Trophoblast cell (in vitro differentiated cells and primary cell): ENCODE measurements around the gene IL3.

Experiments used
- DNase-seq, 2 donors: peaks; one replicate each; pipeline ENCODE4 v3.0.0-alpha.2; 2016
- H2AFZ ChIP-seq: 2 replicates; pipeline ENCODE4 v1.6.1; 2013; ENCODE audit warnings: low read length, moderate library complexity, mild to moderate bottlenecking; ENCODE audit not compliant: insufficient read depth, poor library complexity
- H2AK5ac ChIP-seq: 2 replicates; pipeline ENCODE4 v1.6.1; 2013; ENCODE audit warnings: mild to moderate bottlenecking, low read length
- H2BK120ac ChIP-seq: 2 replicates; pipeline ENCODE4 v1.6.1; 2013; ENCODE audit warnings: low read length, mild to moderate bottlenecking, moderate library complexity; ENCODE audit not compliant: insufficient read depth, poor library complexity
- H2BK12ac ChIP-seq: 2 replicates; pipeline ENCODE4 v1.6.1; 2013; ENCODE audit warnings: mild to moderate bottlenecking, low read length, moderate library complexity
- H2BK5ac ChIP-seq: 2 replicates; pipeline ENCODE4 v1.6.1; 2013; ENCODE audit warnings: low read length, low read depth, moderate library complexity, mild to moderate bottlenecking; ENCODE audit not compliant: poor library complexity
- H3K14ac ChIP-seq: 2 replicates; pipeline ENCODE4 v1.6.1; 2013; ENCODE audit warnings: mild to moderate bottlenecking, low read length
- H3K18ac ChIP-seq: 2 replicates; pipeline ENCODE4 v1.6.1; 2013; ENCODE audit warnings: mild to moderate bottlenecking, low read length
- H3K23ac ChIP-seq: 2 replicates; pipeline ENCODE4 v1.6.1; 2013; ENCODE audit warnings: low read length
- H3K27ac ChIP-seq: 2 replicates; pipeline ENCODE4 v1.5.1; 2013; ENCODE audit warnings: low read depth, mild to moderate bottlenecking, inconsistent platforms, low read length, moderate library complexity
- H3K27me3 ChIP-seq: 2 replicates; pipeline ENCODE4 v1.6.1; 2013; ENCODE audit warnings: inconsistent platforms, mild to moderate bottlenecking, low read length, moderate library complexity; ENCODE audit not compliant: insufficient read depth
- H3K36me3 ChIP-seq, 2 experiments: 1 replicate in 1 of 2; 2 replicates in 1 of 2; pipeline ENCODE4 v1.6.1; 2013; ENCODE audit warnings: low read length in 2 of 2, mild to moderate bottlenecking in 2 of 2, moderate library complexity in 1 of 2; ENCODE audit not compliant: insufficient read depth in 2 of 2, control insufficient read depth in 1 of 2
- H3K4ac ChIP-seq: 2 replicates; pipeline ENCODE4 v1.6.1; 2013; ENCODE audit warnings: low read depth, mild to moderate bottlenecking, low read length, moderate library complexity
- H3K4me1 ChIP-seq, 2 experiments: 1 replicate in 1 of 2; 2 replicates in 1 of 2; pipeline ENCODE4 v1.6.1; 2013; ENCODE audit warnings: low read length in 2 of 2, mild to moderate bottlenecking in 2 of 2, moderate library complexity in 1 of 2; ENCODE audit not compliant: insufficient read depth in 2 of 2, control insufficient read depth in 1 of 2
- H3K4me2 ChIP-seq: 2 replicates; pipeline ENCODE4 v1.6.1; 2013; ENCODE audit warnings: inconsistent platforms, mild to moderate bottlenecking, low read length, moderate library complexity
- H3K4me3 ChIP-seq: 2 replicates; pipeline ENCODE4 v1.5.1; 2013; ENCODE audit warnings: mild to moderate bottlenecking, low read depth, low read length, inconsistent platforms
- H3K79me1 ChIP-seq: one replicate; pipeline ENCODE4 v1.6.1; 2013; ENCODE audit warnings: low read length
- H3K79me2 ChIP-seq: 2 replicates; pipeline ENCODE4 v1.6.1; 2013; ENCODE audit warnings: low read length, mild to moderate bottlenecking; ENCODE audit not compliant: control insufficient read depth, insufficient read depth, poor library complexity
- H3K9ac ChIP-seq: 2 replicates; pipeline ENCODE4 v1.6.1; 2013; ENCODE audit warnings: mild to moderate bottlenecking, low read length
- H3K9me3 ChIP-seq: 2 replicates; pipeline ENCODE4 v1.6.1; 2013; ENCODE audit warnings: low read depth, mild to moderate bottlenecking, control low read depth, inconsistent platforms, low read length; ENCODE audit not compliant: insufficient read depth
- H4K12ac ChIP-seq: 2 replicates; pipeline ENCODE4 v1.6.1; 2013; ENCODE audit warnings: low read depth, mild to moderate bottlenecking, low read length, moderate library complexity
- H4K8ac ChIP-seq: 2 replicates; pipeline ENCODE4 v1.6.1; 2013; ENCODE audit warnings: low read depth, mild to moderate bottlenecking, low read length, moderate library complexity
- H4K91ac ChIP-seq: one replicate; pipeline ENCODE4 v1.6.1; 2013; ENCODE audit warnings: low read depth, mild to moderate bottlenecking, low read length, moderate library complexity
- WGBS: extraction: QIAGEN DNeasy Blood & Tissue Kit; methylation state at CpG from one replicate; pipeline ENCODE4 v1.1.7; 2013; ENCODE audit warnings: missing lambda C conversion rate; ENCODE audit not compliant: insufficient read length, insufficient coverage; ENCODE audit errors: extremely low coverage; 5-methylcytosine and 5-hydroxymethylcytosine counted together

IL3 gene

DNA sequence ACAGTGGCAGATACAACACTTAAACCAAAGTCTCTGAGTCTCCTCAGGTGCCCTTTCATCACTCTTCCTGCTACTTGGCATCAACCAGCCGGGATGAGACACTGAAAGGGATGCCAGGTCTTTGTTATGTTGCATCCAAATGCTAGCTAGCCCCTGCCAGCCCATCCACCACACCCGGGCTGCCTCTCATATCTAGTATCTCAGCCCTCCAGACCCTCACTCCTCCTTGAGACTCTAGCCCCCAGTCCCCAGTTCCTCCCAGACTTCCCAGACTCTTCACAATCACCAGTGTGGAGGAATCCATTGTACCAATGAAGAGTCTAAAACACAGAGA is 34.6 kb downstream of the IL3 start:
- no peak overlapping the region for H2BK12ac ChIP-seq
- H3K79me2 ChIP-seq: no peaks in the 10 kb centered on the region
- no peaks in the 10 kb centered on the region for H3K79me1 ChIP-seq
- no peak overlapping the region for H4K91ac ChIP-seq
- H2BK5ac ChIP-seq: no peak overlapping the region
- H3K4me3 ChIP-seq: no peak overlapping the region
- H3K4ac ChIP-seq: no peak overlapping the region
- no peak overlapping the region for H3K14ac ChIP-seq
- no peaks in the 10 kb centered on the region for H3K27me3 ChIP-seq
- H3K23ac ChIP-seq: no peak overlapping the region
- no peak for DNase-seq
- H4K12ac ChIP-seq: no peak overlapping the region
- H3K9ac ChIP-seq: no peak overlapping the region
- no peak overlapping the region for H2AK5ac ChIP-seq
- no peak overlapping the region for H3K18ac ChIP-seq
- no peak overlapping the region for H4K8ac ChIP-seq
- H3K27ac ChIP-seq: no peak overlapping the region
- no peaks in the 10 kb centered on the region for H3K36me3 ChIP-seq
- H3K4me1 ChIP-seq: no peaks in the 10 kb centered on the region
- H3K4me2 ChIP-seq: no peak overlapping the region
- no peak overlapping the region for H2BK120ac ChIP-seq
- H2AFZ ChIP-seq: no peak overlapping the region
- H3K9me3 ChIP-seq: no peaks in the 10 kb centered on the region
- WGBS: no CpG with 5 or more reads among the region's 2 CpGs

DNA sequence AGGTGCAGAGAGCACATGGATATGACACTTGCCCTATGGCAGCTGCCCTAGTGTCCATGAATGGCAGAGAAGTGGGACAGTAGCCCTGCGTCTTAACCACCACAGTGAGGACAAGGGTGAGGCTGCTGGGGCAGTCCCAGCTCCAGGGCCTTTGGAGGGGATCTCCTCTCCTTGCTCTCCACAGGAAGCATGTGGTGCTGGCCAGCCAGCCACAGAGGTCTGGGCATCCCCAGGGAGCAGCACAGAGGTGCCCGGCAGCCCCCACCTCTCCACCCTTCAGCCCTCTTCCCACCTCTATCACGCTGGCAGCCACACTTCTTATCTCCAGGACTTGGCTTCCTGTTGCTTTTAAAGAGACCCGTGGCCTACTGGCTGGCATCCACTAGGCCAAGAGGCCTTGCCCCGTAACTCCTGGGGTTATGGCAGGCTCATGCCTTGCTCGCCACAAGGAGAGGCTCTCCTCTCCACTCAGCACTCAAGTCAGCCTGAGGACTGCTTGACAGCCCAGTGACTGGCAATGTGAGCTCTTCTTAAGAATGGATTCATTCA is 35.0 kb downstream of the IL3 start:
- DNase-seq: no peak
- Histone ChIP-seq H3K4me1 (no peaks in the 10 kb centered on the region), H3K27ac (no peak overlapping the region), H2AFZ (no peak overlapping the region), H3K36me3 (no peaks in the 10 kb centered on the region), H2BK12ac (no peak overlapping the region), H3K9ac (no peak overlapping the region), H3K4me2 (no peak overlapping the region), H3K4ac (no peak overlapping the region), H3K9me3 (no peaks in the 10 kb centered on the region), H3K27me3 (no peaks in the 10 kb centered on the region), H3K14ac (no peak overlapping the region), H3K4me3 (no peak overlapping the region), H3K23ac (no peak overlapping the region), H4K12ac (no peak overlapping the region), H2BK120ac (no peak overlapping the region), H4K8ac (no peak overlapping the region), H4K91ac (no peak overlapping the region), H3K79me1 (no peaks in the 10 kb centered on the region), H2BK5ac (no peak overlapping the region), H3K79me2 (no peaks in the 10 kb centered on the region), H2AK5ac (no peak overlapping the region), H3K18ac (no peak overlapping the region)
- no CpG with 5 or more reads among the region's 6 CpGs for WGBS

DNA sequence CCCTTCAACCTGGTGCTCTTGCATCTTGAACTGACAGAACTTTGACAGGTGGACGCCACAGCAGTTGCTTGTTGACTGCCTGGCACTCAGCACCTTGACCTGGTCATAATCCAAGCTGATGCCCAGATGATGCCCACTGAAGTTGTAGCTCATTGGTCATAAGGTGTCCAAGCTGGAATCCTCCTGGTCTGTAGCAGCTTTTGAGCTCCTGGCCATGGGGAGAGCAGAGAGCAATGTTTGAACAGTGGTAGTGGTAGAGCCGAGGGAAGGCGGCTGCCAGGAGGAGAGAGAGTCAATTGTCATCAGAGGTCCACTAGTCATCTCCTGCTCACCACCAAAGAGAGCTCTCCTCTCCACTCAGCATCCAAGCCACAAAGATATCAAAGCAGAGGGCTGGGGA is 36.4 kb downstream of the IL3 start:
- Histone ChIP-seq H3K4me3 (no peak overlapping the region), H3K4me1 (no peaks in the 10 kb centered on the region), H3K79me2 (no peaks in the 10 kb centered on the region), H3K4ac (no peak overlapping the region), H4K8ac (no peak overlapping the region), H3K79me1 (no peaks in the 10 kb centered on the region), H4K12ac (no peak overlapping the region), H3K9ac (no peak overlapping the region), H3K27me3 (no peaks in the 10 kb centered on the region), H3K14ac (no peak overlapping the region), H2BK120ac (no peak overlapping the region), H3K36me3 (no peaks in the 10 kb centered on the region), H2BK5ac (no peak overlapping the region), H3K27ac (no peak overlapping the region), H3K4me2 (no peak overlapping the region), H2AK5ac (no peak overlapping the region), H2BK12ac (no peak overlapping the region), H4K91ac (no peak overlapping the region), H3K18ac (no peak overlapping the region), H3K9me3 (no peaks in the 10 kb centered on the region), H2AFZ (no peak overlapping the region), H3K23ac (no peak overlapping the region)
- DNase-seq: no peak
- WGBS: no CpG with 5 or more reads among the region's 3 CpGs

DNA sequence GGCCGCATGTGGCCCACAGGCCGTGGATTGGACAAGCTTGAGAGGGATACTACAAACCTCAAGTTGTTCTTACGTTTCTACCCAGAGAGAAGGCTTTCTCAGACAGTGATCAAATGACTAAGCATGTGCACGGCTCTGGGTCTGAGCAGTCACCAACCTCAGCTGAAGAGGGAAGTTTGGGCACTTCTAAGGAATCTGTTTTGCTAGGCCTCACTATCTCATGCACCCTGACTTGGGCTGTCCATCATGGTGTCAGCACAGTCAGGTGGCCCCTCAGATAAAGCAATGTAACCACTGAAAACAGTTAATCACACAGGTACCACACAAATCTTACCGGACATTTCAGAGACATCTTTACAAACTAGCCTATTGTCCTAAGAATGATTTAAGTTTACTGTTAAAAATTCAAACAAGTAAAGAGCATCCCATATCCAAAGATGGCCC is 37.7 kb downstream of the IL3 start:
- Histone ChIP-seq H3K27me3 (no peaks in the 10 kb centered on the region), H3K79me1 (no peaks in the 10 kb centered on the region), H3K4ac (no peak overlapping the region), H2AFZ (no peak overlapping the region), H3K27ac (no peak overlapping the region), H3K18ac (no peak overlapping the region), H4K91ac (no peak overlapping the region), H4K8ac (no peak overlapping the region), H3K9ac (no peak overlapping the region), H3K4me2 (no peak overlapping the region), H3K79me2 (no peaks in the 10 kb centered on the region), H2BK12ac (no peak overlapping the region), H3K14ac (no peak overlapping the region), H2BK5ac (no peak overlapping the region), H3K36me3 (no peaks in the 10 kb centered on the region), H3K4me3 (no peak overlapping the region), H3K9me3 (no peaks in the 10 kb centered on the region), H2BK120ac (no peak overlapping the region), H3K23ac (no peak overlapping the region), H4K12ac (no peak overlapping the region), H3K4me1 (no peaks in the 10 kb centered on the region), H2AK5ac (no peak overlapping the region)
- WGBS: no CpG with 5 or more reads among the region's 5 CpGs
- DNase-seq: no peak
